Measurements from ENCODE around the gene OTUD7B. TPM values are rescaled to one million over a fixed set of nuclear protein-coding genes. Genes with fewer than 3 reads are reported as not detected.
"Not testable (repeated sequence)": the region's sequence is repeated elsewhere in the genome, so short reads cannot be mapped to it uniquely, and the experiment has no call there.

Gene OTUD7B
- total RNA-seq, 1 donor = 17.7 TPM

DNA sequence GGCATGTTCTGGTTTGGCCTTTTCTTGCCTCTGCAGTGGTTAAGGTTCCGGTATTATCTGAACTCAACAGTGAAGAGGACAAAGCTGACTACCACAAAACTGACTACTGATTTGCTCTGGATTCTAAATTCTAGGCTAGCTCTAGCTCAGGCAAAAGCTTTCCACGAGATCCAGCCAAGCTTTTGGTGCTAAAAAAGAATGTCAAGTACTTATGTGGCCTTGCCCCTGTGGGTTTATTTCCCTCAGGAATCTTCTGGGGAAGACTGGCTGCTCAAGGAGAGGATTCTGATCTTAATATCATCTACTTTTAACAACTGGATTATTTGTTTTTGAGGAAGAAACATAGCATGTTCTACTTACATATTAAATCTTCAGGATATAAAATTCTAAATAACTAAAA is 47.8 kb downstream of the OTUD7B start:
- no peak overlapping the region for H3K4me3 ChIP-seq (ENCODE audit: low read depth, low read length)
- TF ChIP-seq, protein P1, sequence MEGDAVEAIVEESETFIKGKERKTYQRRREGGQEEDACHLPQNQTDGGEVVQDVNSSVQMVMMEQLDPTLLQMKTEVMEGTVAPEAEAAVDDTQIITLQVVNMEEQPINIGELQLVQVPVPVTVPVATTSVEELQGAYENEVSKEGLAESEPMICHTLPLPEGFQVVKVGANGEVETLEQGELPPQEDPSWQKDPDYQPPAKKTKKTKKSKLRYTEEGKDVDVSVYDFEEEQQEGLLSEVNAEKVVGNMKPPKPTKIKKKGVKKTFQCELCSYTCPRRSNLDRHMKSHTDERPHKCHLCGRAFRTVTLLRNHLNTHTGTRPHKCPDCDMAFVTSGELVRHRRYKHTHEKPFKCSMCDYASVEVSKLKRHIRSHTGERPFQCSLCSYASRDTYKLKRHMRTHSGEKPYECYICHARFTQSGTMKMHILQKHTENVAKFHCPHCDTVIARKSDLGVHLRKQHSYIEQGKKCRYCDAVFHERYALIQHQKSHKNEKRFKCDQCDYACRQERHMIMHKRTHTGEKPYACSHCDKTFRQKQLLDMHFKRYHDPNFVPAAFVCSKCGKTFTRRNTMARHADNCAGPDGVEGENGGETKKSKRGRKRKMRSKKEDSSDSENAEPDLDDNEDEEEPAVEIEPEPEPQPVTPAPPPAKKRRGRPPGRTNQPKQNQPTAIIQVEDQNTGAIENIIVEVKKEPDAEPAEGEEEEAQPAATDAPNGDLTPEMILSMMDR (IDR thresholded peaks at IDR 0.05; ENCODE audit: insufficient read depth, low read length) = no peak
- no peak for DNase-seq (ENCODE audit: low read depth)

DNA sequence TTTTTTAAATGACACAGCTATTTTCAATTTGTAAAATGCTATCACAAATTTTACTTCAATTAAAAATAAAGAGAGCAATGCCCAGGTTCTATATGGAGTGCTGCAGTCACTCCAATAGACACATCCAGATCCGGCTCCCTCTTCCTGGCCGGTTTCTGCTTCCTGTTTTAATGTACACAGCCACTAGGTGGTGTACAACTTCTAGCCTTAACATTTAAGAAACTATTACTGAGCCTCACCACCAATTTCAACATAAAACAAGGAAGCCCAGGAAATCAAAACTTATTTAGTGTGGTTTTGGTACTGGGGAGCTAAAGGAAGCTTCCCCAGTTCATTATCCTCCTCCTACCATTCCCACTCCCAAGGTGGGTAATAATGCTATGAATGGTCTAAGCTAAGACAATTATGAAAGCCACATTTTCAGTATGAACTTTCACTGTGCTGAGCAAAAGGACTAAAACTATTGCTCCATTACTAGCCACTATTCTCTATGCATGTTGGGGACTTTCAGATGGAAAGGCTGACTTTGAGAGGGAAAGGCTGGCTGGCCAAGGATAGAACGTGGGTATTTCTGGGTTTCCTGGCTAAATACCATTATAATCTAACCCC is 48.4 kb downstream of the OTUD7B start:
- H3K4me3 ChIP-seq (ENCODE audit: low read depth, low read length) = no peak overlapping the region
- DNase-seq (ENCODE audit: low read depth) = peak; percentile 90
- TF ChIP-seq, protein P1 (IDR thresholded peaks at IDR 0.05; ENCODE audit: insufficient read depth, low read length) = peak; percentile 72

DNA sequence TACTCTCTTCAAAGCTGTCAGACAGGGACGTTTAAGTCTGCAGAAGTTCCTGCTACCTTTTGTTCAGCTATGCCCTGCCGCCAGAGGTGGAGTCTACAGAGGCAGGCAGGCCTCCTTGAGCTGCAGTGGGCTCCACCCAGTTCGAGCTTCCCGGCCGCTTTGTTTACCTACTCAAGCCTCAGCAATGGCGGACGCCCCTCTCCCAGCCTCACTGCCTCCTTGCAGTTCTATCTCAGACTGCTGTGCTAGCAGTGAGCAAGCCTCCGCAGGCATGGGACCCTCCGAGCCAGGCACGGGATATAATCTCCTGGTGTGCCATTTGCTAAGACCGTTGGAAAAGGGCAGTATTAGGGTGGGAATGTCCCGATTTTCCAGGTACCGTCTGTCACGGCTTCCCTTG is 53.0 kb downstream of the OTUD7B start:
- not testable (repeated sequence) for H3K4me3 ChIP-seq (ENCODE audit: low read depth, low read length); DNase-seq (ENCODE audit: low read depth)

DNA sequence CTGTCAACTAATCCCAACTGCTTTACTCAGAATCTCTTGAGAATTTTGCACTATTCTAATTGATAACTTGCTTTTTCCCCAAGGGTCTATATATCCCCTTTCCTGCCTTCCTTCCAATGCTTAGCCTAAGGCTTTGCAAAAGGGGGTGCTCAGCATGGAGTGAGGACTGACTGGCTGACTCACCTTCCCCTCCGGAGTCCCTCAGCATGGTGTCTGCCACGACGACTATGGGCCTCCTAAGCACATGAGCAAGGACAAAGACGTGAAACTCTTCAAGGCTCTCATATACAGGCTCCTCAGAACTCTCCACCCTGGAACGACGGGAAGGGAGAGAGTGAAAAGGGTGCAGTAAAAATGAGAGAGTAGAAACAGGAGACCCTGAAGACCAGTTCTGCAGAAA is 60.6 kb downstream of the OTUD7B start:
- TF ChIP-seq, protein P1 (IDR thresholded peaks at IDR 0.05; ENCODE audit: insufficient read depth, low read length) = no peak
- H3K4me3 ChIP-seq (ENCODE audit: low read depth, low read length) = no peak overlapping the region
- no peak for DNase-seq (ENCODE audit: low read depth)

DNA sequence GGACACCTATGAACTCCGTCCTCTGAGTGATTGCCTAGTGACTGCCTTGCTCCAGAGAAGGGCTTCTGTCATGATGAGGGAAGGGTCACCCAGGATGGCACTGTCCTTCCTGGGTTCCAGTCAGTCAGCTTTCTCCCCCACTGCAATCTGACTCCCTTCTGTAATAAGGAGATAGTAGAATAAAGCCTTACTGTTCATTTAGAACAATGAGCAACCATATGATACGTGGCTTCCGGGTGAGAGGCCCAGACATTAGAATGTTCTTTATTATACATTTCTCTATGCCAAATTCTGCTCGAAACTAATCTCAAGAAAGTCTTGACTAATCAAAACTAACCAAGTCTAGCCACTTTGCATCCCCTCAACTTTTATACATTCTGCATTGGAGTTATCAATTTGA is 65.3 kb downstream of the OTUD7B start:
- TF ChIP-seq, protein P1 (IDR thresholded peaks at IDR 0.05; ENCODE audit: insufficient read depth, low read length) = no peak

DNA sequence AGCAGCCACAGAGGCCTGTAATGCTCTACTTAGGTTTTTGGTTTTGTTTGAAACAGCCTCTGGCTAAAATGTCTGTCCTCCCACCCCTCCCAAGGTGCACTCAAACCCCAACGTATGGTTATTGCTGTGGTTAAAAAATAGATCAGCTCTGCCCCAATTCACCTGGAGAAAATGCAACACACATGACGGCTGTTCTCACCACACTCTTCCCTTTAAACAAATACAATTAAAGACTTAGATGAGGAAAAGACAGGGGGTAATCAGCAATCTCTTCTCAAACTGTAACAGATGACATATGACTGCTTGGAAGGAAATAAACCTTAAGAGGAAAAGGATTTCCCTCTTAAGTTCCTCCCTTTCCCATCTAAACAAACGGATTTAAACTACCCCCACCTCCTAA is 67.6 kb downstream of the OTUD7B start:
- TF ChIP-seq, protein P1 (IDR thresholded peaks at IDR 0.05; ENCODE audit: insufficient read depth, low read length) = no peak
- H3K4me3 ChIP-seq (ENCODE audit: low read depth, low read length) = no peak overlapping the region
- DNase-seq (ENCODE audit: low read depth) = no peak

More for the DNA sequence above, 65.3 kb downstream of the OTUD7B start:
- H3K4me3 ChIP-seq (ENCODE audit: low read depth, low read length) = no peak overlapping the region
- no peak for DNase-seq (ENCODE audit: low read depth)

DNA sequence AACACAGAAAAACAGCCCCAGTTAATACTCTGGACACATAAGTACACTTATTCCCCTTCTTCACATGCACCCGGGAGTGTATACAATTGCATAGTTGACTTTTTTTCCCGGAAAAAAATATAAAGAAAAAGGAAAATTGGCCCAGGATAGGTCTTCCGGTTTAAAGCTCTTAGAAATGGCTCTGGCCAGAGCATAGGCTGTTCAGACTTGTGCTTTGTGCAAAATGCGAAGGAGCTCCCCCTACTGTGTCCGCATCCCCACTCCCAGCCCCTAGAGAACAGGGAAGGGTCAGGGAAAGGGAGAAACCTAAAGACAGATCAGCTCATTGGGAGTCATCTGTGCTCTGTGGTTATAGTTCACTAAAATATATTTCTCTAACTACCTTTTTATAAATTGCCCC is 68.3 kb downstream of the OTUD7B start:
- no peak overlapping the region for H3K4me3 ChIP-seq (ENCODE audit: low read depth, low read length)
- TF ChIP-seq, protein P1 (IDR thresholded peaks at IDR 0.05; ENCODE audit: insufficient read depth, low read length) = peak; percentile 52
- peak; percentile 54 for DNase-seq (ENCODE audit: low read depth)
